Measurements from ENCODE around the gene CLDN7.

DNA sequence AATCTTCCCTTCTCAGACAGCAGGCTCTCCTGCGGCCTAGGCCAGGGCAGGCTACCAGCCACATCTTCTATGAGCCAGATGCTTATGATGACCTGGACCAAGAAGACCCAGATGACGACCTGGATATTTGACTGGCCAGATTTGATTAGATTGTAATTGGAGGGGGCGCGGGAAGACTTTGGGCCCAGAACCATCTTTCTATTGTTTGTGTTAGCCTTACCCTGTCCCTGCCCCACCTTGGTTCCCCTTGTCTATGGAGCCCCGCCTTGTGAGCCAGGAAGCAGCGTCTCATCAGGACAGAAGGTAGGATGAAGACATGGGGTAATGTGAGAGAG is 2.8 kb downstream of the CLDN7 start:
- TF ChIP-seq POLR2A (IDR thresholded peaks at IDR 0.05; ENCODE audit: low read length) (no peak), GATA1 (IDR thresholded peaks at IDR 0.05; ENCODE audit: low read depth, low read length) (no peak)

All from erythroblast (primary cell).